Mesothelial cell of epicardium (in vitro differentiated cells): Measurements from ENCODE around the gene PFKM. TPM values are rescaled to one million over a fixed set of nuclear protein-coding genes. Genes with fewer than 3 reads are reported as not detected.

Source experiments
- DNase-seq, 2 experiments: peaks; one replicate each; pipeline ENCODE4 v3.0.0; 2021; ENCODE audit warnings: low spot score in 2 of 2; ENCODE audit not compliant: unreplicated experiment in 2 of 2
- H3K27ac Mint-ChIP-seq: 2 replicates; pipeline ENCODE4 v1.8.0; 2021; ENCODE audit warnings: mixed read lengths
- H3K27me3 Mint-ChIP-seq: 2 replicates; pipeline ENCODE4 v1.8.0; 2021; ENCODE audit warnings: low read depth, mixed read lengths
- H3K36me3 Mint-ChIP-seq: 2 replicates; pipeline ENCODE4 v1.8.0; 2021; ENCODE audit warnings: mixed read lengths
- H3K4me1 Mint-ChIP-seq: 2 replicates; pipeline ENCODE4 v1.8.0; 2021; ENCODE audit warnings: mixed read lengths
- H3K4me3 Mint-ChIP-seq: 2 replicates; pipeline ENCODE4 v1.8.0; 2021; ENCODE audit warnings: mild to moderate bottlenecking, moderate library complexity, mixed read lengths
- H3K9me3 Mint-ChIP-seq: 2 replicates; pipeline ENCODE4 v1.8.0; 2021; ENCODE audit warnings: mixed read lengths
- microRNA-seq: library from miRNA; unstranded; fragments of <30 nt; microRNA quantifications from one replicate; pipeline ENCODE4 v1.2.0, GENCODE V29; 2021; ENCODE audit warnings: inconsistent platforms, mixed read lengths
- total RNA-seq: library from RNA; stranded (reverse); gene quantifications from 3 replicates; pipeline ENCODE4 v1.2.1, GENCODE V29; 2021
- TF ChIP-seq, protein P1 (sequence below): fragments of 200-600 bp; sonication (generic); IDR thresholded peaks from one replicate; pipeline ENCODE4 v1.5.0; 2021; ENCODE audit warnings: antibody characterized with exemption; ENCODE audit not compliant: unreplicated experiment

Gene PFKM
- total RNA-seq, 1 donor from 2014 or later, result 120 TPM

DNA sequence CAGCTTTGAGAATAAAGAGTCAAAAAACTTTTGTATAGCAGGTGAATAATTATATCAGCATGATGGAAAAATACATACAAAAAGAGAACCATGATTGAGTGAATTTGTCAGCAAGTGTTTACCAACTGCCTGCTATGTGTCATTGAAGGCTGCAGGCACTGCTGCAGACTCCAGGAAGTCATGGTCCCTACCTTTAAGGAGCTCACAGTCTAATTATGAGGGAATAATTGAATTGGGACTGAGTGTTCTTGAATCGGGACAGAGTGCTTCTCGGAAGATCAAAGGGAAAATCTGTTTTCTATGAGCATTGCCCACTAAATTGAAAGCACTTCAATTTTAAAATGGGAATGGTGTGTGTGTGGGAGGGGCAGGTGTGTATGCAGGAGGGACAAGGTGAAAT is 74.5 kb downstream of the PFKM start:
- peaks cover 70% of the 10 kb centered on the region for H3K4me1 Mint-ChIP-seq
- no peaks in the 10 kb centered on the region for H3K9me3 Mint-ChIP-seq
- peak overlapping the region; percentile 92 for H3K27ac Mint-ChIP-seq
- no peaks in the 10 kb centered on the region for H3K27me3 Mint-ChIP-seq
- H3K36me3 Mint-ChIP-seq, result no peaks in the 10 kb centered on the region
- H3K4me3 Mint-ChIP-seq, result no peak overlapping the region
- TF ChIP-seq, protein P1, sequence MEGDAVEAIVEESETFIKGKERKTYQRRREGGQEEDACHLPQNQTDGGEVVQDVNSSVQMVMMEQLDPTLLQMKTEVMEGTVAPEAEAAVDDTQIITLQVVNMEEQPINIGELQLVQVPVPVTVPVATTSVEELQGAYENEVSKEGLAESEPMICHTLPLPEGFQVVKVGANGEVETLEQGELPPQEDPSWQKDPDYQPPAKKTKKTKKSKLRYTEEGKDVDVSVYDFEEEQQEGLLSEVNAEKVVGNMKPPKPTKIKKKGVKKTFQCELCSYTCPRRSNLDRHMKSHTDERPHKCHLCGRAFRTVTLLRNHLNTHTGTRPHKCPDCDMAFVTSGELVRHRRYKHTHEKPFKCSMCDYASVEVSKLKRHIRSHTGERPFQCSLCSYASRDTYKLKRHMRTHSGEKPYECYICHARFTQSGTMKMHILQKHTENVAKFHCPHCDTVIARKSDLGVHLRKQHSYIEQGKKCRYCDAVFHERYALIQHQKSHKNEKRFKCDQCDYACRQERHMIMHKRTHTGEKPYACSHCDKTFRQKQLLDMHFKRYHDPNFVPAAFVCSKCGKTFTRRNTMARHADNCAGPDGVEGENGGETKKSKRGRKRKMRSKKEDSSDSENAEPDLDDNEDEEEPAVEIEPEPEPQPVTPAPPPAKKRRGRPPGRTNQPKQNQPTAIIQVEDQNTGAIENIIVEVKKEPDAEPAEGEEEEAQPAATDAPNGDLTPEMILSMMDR, result no peak
- no peak for DNase-seq

DNA sequence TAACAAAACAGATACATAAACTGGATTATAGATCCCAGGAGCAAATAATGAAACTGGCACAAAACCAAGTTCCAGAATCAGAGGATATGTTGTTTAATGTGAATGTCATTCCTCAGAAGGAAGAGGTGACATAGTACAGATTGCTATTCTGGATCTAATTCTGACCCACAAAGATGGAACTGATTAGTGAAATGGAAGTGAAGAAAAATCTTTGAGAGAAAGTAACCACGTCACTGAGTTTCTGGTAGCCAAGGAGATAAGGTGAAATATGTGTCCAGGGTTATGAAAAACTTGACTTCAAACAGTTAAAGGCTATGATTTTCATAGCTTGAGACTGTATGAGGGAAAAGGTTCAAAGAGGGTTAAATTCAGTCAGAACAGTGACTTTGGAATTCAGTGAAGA is 75.6 kb downstream of the PFKM start:
- Mint-ChIP-seq H3K4me3 (peak overlapping the region; percentile 4), H3K36me3 (no peaks in the 10 kb centered on the region), H3K27me3 (no peaks in the 10 kb centered on the region), H3K4me1 (peaks cover 75% of the 10 kb centered on the region), H3K27ac (peak overlapping the region; percentile 92), H3K9me3 (no peaks in the 10 kb centered on the region)
- TF ChIP-seq, protein P1, result no peak
- no peak for DNase-seq

Small RNA genes lying within 50 kb of the gene (microRNA-seq; reads per million reads assigned to microRNA genes)
- 12.9 reads per million, percentile 37 among the genes with 10 or more reads in this experiment for gene MIR6505

Other genes starting within 250 kb of the PFKM start
- gene VDR, start 214.4 kb upstream of the PFKM start, total RNA-seq, result 0.36 to 0.54 TPM (median 0.51 TPM) in 3 replicates
- gene TMEM106C, start 155.8 kb upstream of the PFKM start, total RNA-seq, result 73.7 to 83.1 TPM (median 80.1 TPM) in 3 replicates
- 70.9 to 86.4 TPM (median 80.6 TPM) in 3 replicates for gene COL2A1, start 114.9 kb upstream of the PFKM start, total RNA-seq
- 27.1 to 31.1 TPM (median 27.6 TPM) in 3 replicates for gene SENP1, start 13.3 kb upstream of the PFKM start, total RNA-seq
- gene ASB8, start 38.2 kb downstream of the PFKM start, total RNA-seq, result 21.0 to 24.8 TPM (median 24.0 TPM) in 3 replicates
- gene CCDC184, start 64.3 kb downstream of the PFKM start, total RNA-seq, result 1.4 to 1.7 TPM (median 1.6 TPM) in 3 replicates
- gene OR10AD1, start 83.9 kb downstream of the PFKM start, total RNA-seq, result not detected in 3 replicates
- 30.2 to 38.0 TPM (median 36.1 TPM) in 3 replicates for gene ZNF641, start 231.6 kb downstream of the PFKM start, total RNA-seq